IPS-NIHi11 (cell line): ENCODE results near the gene RTN3.
"Not testable (repeated sequence)": the region's sequence is repeated elsewhere in the genome, so short reads cannot be mapped to it uniquely, and the experiment has no call there.

Experiments used
- DNase-seq: peaks from one replicate; pipeline ENCODE4 v3.0.0; 2012; ENCODE audit warnings: mixed read lengths, low spot score

RTN3 gene

GRCh38 chr11:63683133-63683991 lies 2.1 kb downstream of the RTN3 start:
- DNase-seq: no peak

- DNase-seq: not testable (repeated sequence)
Measured at GRCh38 chr11:63685158-63685721, 3.9 kb downstream of the RTN3 start.

GRCh38 chr11:63686926-63687325 lies 5.6 kb downstream of the RTN3 start:
- no peak for DNase-seq

GRCh38 chr11:63687845-63688244 lies 6.5 kb downstream of the RTN3 start:
- DNase-seq: no peak

- DNase-seq: no peak
Measured at GRCh38 chr11:63694596-63694995, 13.3 kb downstream of the RTN3 start.

- no peak for DNase-seq
Measured at GRCh38 chr11:63698976-63699733, 17.9 kb downstream of the RTN3 start.

GRCh38 chr11:63699896-63700295 lies 18.6 kb downstream of the RTN3 start:
- no peak for DNase-seq

GRCh38 chr11:63705526-63705925 lies 24.2 kb downstream of the RTN3 start:
- DNase-seq: no peak

GRCh38 chr11:63708764-63709163 lies 27.5 kb downstream of the RTN3 start:
- no peak for DNase-seq

GRCh38 chr11:63709336-63709884 lies 28.1 kb downstream of the RTN3 start:
- DNase-seq: no peak

- DNase-seq: no peak
Measured at GRCh38 chr11:63710476-63711217, 29.3 kb downstream of the RTN3 start.

- DNase-seq: no peak
Measured at GRCh38 chr11:63711838-63712237, 30.5 kb downstream of the RTN3 start.

GRCh38 chr11:63713766-63714165 lies 32.5 kb downstream of the RTN3 start:
- DNase-seq: no peak

- no peak for DNase-seq
Measured at GRCh38 chr11:63716046-63716445, 34.7 kb downstream of the RTN3 start.

- DNase-seq: no peak
Measured at GRCh38 chr11:63719001-63719400, 37.7 kb downstream of the RTN3 start.

- no peak for DNase-seq
Measured at GRCh38 chr11:63719987-63720386, 38.7 kb downstream of the RTN3 start.

GRCh38 chr11:63720611-63721010 lies 39.3 kb downstream of the RTN3 start:
- DNase-seq: no peak

GRCh38 chr11:63729326-63729725 lies 48.0 kb downstream of the RTN3 start:
- DNase-seq: no peak

GRCh38 chr11:63736864-63737263 lies 55.6 kb downstream of the RTN3 start:
- DNase-seq: no peak

- no peak for DNase-seq
Measured at GRCh38 chr11:63737718-63738117, 56.4 kb downstream of the RTN3 start.

GRCh38 chr11:63738720-63739360 lies 57.5 kb downstream of the RTN3 start:
- DNase-seq: peak; percentile 69
